ENCODE results near the gene MSMO1. TPM values are rescaled to one million over a fixed set of nuclear protein-coding genes. Genes with fewer than 3 reads are reported as not detected.

MSMO1 gene
- total and polyA plus RNA-seq, 2 of the 8 experiments (the other 6 are each of a cell fraction or from before 2014, with no cell fraction given) = 79.8 to 109 TPM

DNA sequence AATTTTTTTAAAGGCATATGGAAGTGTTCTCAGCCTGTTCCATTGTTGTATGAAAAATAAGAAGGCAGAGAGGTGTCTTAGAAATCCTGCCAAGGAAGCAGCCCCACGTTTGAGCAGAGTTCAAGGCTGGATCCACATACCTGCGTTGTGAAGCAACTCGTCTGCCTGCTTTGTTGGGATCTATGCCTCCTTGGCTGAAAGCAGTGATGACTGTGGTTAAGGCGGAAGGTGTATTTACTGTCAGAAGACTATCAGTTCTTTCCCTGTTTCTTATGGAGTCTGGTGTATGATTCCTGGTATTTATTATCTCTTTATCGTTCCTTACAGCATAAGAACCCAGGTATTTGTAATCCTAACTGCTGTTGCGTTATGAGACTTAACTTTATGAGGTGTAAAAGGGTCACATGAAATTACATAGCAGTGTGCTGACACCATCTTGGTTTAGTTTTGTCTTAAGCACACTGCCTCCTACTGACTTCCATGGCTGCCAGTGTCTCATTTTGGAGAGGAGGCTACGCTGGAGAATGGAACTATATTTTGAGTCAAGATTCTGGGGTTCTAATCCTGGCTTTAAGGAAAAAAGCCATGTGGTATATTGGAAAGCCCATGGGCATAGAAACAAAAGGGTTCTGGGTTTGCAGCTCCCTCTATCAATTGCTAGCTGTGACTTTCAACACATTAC, 3.1 kb upstream of the MSMO1 start:
- Histone ChIP-seq H2AFZ (ENCODE audit: low read length) (no peak overlapping the region), H3K79me1 (ENCODE audit: low read depth, low read length) (no peaks in the 10 kb centered on the region; the same call in 1 of the 2 replicates), H3K27me3 (replicated peaks in 1 of 4; ENCODE audit: control insufficient read depth in 3 of 4, extremely low read depth in 1 of 4, insufficient read depth in 3 of 4, low read length in 3 of 4) (no peaks in the 10 kb centered on the region), H4K91ac (replicated peaks; ENCODE audit: insufficient read length, low read length) (no peak overlapping the region), H3K9ac (replicated peaks in 1 of 4; ENCODE audit: extremely low read depth in 1 of 4, low read depth in 3 of 4, low read length in 3 of 4) (no peak overlapping the region), H3K23me2 (ENCODE audit: low read depth, low read length) (peaks cover 3% of the 10 kb centered on the region), H2AK5ac (ENCODE audit: low read depth, low read length) (no peak overlapping the region), H3K4ac (replicated peaks; ENCODE audit: insufficient read length, low read depth, low read length) (no peak overlapping the region), H3K27ac (ENCODE audit: low read depth, low read length) (no peak overlapping the region), H2BK12ac (ENCODE audit: low read depth, low read length) (no peak overlapping the region), H3K23ac (ENCODE audit: insufficient read length) (no peak overlapping the region), H3K4me2 (ENCODE audit: insufficient read depth in 1 of 2, low read depth in 2 of 2, low read length in 2 of 2) (no peak overlapping the region), H3K18ac (ENCODE audit: extremely low read depth, low read length) (no peak overlapping the region), H4K20me1 (replicated peaks in 1 of 2; ENCODE audit: control insufficient read depth in 1 of 2, insufficient read depth in 2 of 2, low read length in 2 of 2) (peaks cover 0 to 4% of the 10 kb centered on the region in 2 experiments), H4K5ac (ENCODE audit: insufficient read length, low read depth, low read length) (no peak overlapping the region), H3K79me2 (ENCODE audit: control insufficient read depth in 1 of 2, insufficient read depth in 2 of 2, low read length in 2 of 2) (peaks cover 17 to 19% of the 10 kb centered on the region in 2 experiments), H2BK120ac (replicated peaks; ENCODE audit: low read depth, low read length) (no peak overlapping the region), H3K56ac (replicated peaks; ENCODE audit: insufficient read length, low read depth, low read length) (no peak overlapping the region), H2BK20ac (ENCODE audit: low read length) (no peak overlapping the region), H3K4me3 (ENCODE audit: extremely low read depth in 1 of 4, insufficient read depth in 2 of 4, low read depth in 3 of 4, low read length in 4 of 4) (no peak overlapping the region), H2BK5ac (ENCODE audit: low read depth, low read length) (no peak overlapping the region), H3K36me3 (ENCODE audit: control insufficient read depth in 2 of 4, insufficient read depth in 4 of 4, low read length in 3 of 4) (no peaks in the 10 kb centered on the region; a peak in 1 of 8 replicates), H3K14ac (ENCODE audit: insufficient read length) (no peak overlapping the region), H4K8ac (ENCODE audit: extremely low read depth, insufficient read depth, low read length) (no peak overlapping the region), H3K9me3 (ENCODE audit: insufficient read depth in 2 of 2, low read depth in 1 of 2, low read length in 1 of 2) (no peaks in the 10 kb centered on the region), H2BK15ac (ENCODE audit: low read length) (no peak overlapping the region), H3K4me1 (replicated peaks in 1 of 4; ENCODE audit: control insufficient read depth in 3 of 4, insufficient read depth in 4 of 4, low read length in 3 of 4) (peaks cover 4 to 9% (median 6%) of the 10 kb centered on the region in 4 experiments; a peak in 6 of 7 replicates)
- 92% methylated on average over 7 of the region's 7 CpGs; no CpG with 5 or more reads in 1 of the 2 experiments for WGBS, 2 experiments (ENCODE audit: extremely low coverage in 1 of 2, insufficient coverage in 1 of 2, insufficient read length in 1 of 2, insufficient replicate concordance in 2 of 2, low coverage in 1 of 2, low lambda C conversion rate in 2 of 2, missing lambda C conversion rate in 1 of 2)
- ChIA-PET CTCF (ENCODE audit: partially characterized antibody) (interaction anchor here (0.7 to 2.8 kb wide), 2 partner anchors 60 to 194 kb away, joined by 3 to 12 read pairs; no protein-coding TSS in a partner anchor), POLR2A (ENCODE audit: partially characterized antibody) (interaction anchor here (1.1 to 2.1 kb wide), 2 partner anchors 9 to 116 kb away, joined by 3 to 9 read pairs; no protein-coding TSS in a partner anchor)
- DNase-seq (ENCODE audit: low read depth in 1 of 2, low spot score in 2 of 2) (no peak), FAIRE-seq (no peak)
- no peak for TF ChIP-seq POU5F1 (IDR thresholded peaks at IDR 0.05; ENCODE audit: low read depth, low read length)
- TF ChIP-seq ZNF274 (IDR thresholded peaks at IDR 0.05; ENCODE audit: borderline replicate concordance, extremely low read depth, low read length) = no peak
- TF ChIP-seq CHD2 (IDR thresholded peaks at IDR 0.05; ENCODE audit: low read length) = no peak
- TF ChIP-seq TCF12 (IDR thresholded peaks at IDR 0.05; ENCODE audit: low read depth, low read length) = no peak
- TF ChIP-seq TEAD4 (IDR thresholded peaks at IDR 0.05; ENCODE audit: low read depth, low read length) = no peak
- TF ChIP-seq EP300 (IDR thresholded peaks at IDR 0.05; ENCODE audit: borderline replicate concordance in 1 of 2, low read depth in 2 of 2, low read length in 2 of 2) = no peak
- TF ChIP-seq, protein P1, sequence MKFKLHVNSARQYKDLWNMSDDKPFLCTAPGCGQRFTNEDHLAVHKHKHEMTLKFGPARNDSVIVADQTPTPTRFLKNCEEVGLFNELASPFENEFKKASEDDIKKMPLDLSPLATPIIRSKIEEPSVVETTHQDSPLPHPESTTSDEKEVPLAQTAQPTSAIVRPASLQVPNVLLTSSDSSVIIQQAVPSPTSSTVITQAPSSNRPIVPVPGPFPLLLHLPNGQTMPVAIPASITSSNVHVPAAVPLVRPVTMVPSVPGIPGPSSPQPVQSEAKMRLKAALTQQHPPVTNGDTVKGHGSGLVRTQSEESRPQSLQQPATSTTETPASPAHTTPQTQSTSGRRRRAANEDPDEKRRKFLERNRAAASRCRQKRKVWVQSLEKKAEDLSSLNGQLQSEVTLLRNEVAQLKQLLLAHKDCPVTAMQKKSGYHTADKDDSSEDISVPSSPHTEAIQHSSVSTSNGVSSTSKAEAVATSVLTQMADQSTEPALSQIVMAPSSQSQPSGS (IDR thresholded peaks at IDR 0.05; ENCODE audit: low read length) = no peak
- no peak for TF ChIP-seq SIRT6 (IDR thresholded peaks at IDR 0.05; ENCODE audit: low read length)
- TF ChIP-seq SUZ12 (IDR thresholded peaks at IDR 0.05; ENCODE audit: low read length) = no peak
